HuH-7 (cell line): Measurements from ENCODE around the gene RBM18.

Source experiments
- DNase-seq: peaks from one replicate; pipeline ENCODE4 v3.0.0; 2011; ENCODE audit warnings: low spot score

RBM18 gene

DNA sequence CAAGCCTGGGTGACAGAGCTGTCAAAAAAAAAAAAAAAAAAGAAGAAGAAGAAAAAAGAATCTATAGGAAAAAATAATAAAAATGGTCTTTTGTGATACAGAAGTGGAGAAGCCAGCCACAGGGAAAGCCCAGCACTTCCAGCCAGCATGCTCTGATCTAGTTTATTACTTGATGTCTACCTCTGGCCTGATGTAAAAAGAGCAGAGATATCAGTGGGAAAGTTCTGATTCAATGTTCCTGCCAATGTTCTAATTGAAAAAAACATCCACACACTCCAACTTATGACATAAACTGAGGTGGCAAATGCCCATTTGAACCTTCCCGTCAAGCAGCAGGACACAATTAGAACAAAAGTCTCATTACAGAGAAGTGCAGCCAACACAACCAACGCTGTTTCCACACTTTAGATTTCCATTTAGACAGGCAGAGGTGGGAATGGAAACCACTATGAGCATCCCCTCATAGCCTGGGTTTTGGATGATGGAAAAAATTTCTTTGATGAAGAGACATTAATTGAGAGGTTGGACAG lies 5.7 kb downstream of the RBM18 start:
- DNase-seq: no peak

DNA sequence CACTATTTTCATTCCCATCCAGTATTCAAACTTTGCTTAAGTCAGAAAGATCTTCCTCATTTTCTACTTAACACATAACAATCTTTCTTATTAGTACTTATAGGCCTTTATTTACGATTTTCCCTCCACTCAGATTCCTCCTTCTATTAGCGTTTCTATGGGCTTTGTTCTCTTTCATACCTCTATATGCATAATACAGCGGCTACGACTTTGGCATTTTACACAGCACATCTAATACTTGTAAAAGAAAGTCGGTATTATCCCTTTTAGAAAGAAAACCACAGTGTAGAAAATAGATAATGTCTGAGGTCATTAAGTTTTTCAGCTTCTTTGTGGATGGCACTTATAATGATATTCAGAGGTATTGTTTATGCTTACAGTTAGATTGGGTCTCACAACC lies 8.4 kb downstream of the RBM18 start:
- DNase-seq: no peak

DNA sequence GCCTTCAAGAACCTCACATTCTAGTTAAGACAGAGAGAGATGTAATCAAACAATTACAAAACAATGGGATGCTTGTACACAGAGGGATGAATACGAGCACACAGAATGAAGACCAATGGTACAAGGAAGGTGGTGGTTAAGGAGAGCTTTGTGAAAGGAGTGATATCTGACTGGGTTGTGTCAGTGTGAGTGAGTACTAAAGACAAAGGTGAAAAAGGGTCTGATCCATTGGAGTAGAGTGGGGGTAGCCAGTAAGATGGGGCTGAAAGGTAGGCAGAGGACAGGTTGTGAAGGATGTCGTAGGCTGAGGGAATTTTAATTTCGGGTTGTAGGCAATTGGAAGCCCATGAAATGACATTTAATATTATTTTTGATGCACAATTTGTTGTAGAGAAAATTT lies 9.9 kb downstream of the RBM18 start:
- no peak for DNase-seq

DNA sequence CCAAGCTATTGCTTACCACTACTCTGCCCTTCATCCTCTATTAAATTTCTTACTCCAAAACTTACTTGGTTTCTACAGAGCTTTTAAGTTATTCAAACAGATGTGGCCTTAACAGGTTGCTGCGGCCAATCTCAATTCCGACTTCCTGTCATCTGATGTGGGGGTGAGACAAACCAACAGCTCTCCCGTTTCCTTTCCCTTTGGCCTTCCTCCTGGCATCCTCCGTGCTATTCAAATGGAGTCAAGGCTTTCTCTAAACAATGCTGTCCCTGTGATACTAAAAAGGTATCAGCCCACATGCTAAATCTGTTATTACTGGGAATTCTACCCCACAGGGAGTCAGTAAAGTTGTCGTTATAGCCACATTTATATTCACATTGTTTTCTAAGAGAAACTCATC lies 11.8 kb downstream of the RBM18 start:
- DNase-seq: no peak

DNA sequence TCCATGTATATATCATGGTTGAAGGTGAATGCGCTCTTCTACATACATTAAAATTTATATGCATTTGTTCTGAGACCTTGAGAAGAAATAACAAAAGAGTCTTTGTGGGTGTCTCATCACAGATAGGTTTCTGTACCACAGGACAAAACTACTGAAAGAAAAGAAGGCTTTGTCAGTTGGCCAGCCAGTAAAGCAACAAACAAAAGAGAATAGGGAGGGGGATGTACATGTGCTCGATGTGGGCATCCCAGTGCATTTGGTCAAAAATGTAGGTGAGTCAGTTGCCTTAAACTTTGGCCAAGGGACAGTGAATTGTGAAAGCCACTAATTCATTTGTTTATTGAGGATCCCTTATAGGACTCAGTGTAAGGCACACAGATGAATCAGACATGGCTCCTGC lies 13.3 kb downstream of the RBM18 start:
- DNase-seq: no peak

DNA sequence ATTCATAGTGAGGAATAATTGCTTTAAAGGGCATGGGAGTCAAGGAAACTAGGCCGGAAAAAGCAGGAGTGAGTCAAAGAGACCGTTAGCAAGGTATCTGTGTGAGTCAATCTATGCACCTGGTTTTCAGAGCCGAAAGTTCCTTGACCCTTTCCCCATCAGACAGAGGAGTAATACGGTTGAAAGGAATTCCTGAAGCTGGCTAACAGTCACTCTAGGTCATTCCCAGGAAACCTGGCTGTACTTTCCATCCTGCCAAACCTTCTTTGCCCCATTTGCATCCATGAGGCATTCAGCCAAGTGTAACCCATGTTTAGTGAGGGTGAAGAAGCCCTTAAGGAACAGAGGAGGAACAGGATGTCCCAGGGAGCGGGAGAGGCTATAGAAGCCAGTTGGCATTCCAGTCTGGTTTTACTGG lies 16.2 kb downstream of the RBM18 start:
- DNase-seq: no peak

DNA sequence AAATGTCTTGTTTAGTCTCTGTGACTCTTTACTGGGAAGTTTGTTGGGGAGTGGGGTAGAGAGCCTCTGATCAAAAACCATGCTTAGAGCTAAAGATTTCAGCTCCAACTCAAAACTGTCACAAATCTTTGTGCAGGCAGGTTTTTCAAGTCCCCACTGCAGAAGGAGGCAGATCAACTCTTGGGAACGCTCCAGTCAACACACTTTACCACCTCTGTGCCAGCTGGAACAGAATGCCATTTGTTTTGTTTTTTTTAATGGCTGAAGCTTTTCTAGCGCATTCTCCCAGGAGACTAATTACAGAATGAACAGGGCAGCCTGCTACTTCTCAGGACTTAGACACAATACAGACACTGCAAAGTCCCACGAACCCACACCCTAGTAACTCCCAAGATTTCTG lies 18.0 kb downstream of the RBM18 start:
- DNase-seq: no peak

DNA sequence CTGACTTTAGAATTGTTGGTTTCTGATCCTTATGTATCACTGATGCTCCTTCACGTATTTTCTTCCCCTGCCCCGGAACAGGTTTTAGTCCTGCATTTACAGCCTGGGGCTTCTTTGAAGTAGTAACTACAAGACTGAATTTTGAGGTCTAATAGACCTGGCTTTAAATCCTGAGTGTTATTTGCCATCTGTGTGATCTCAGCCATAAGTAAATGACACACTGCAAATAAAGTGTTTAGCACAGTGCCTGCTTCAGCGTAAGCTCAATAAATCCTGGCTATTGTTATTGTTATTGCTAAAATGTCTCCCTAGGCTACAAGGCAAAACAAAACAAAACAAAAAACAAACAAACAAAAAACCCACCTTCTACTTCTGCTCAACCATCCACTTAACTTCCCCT lies 20.3 kb downstream of the RBM18 start:
- no peak for DNase-seq

DNA sequence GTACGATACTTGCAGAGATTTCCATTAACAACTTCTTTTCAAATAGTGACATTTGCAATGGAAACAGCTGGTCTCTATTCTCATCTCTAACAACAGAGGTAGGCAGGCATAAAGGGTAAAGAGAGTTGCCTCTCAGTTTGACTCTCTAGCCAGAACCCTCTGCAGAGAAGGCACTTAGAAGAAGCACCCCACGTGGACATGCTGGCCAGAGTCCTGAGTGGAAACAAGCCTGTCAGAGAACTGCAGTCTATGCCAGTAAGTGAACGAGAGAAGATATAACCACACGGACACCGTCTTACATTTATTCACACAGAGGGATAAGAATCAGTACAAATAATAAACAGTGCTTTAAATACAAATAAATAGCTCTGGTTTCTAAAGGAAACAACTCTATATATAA lies 24.9 kb downstream of the RBM18 start:
- DNase-seq: no peak

DNA sequence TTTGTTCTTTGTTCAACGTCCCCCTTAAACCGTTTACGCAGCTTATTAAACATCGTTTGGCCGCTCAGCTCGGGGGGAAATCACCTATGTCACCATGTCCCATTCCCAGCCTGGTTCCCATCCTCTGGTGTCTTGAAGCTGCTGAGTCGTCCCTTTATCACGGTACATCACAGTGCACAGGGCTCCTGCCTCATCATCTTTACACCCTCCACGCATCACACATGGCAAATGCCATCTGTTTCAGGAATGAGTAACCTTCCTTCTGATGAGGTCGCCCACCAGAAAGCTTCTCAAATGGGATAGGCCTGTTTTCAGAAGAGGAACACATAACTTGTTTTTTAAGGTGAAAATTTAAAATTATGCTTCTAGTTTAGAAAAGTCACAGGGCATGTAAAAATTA lies 28.0 kb downstream of the RBM18 start:
- DNase-seq: no peak

DNA sequence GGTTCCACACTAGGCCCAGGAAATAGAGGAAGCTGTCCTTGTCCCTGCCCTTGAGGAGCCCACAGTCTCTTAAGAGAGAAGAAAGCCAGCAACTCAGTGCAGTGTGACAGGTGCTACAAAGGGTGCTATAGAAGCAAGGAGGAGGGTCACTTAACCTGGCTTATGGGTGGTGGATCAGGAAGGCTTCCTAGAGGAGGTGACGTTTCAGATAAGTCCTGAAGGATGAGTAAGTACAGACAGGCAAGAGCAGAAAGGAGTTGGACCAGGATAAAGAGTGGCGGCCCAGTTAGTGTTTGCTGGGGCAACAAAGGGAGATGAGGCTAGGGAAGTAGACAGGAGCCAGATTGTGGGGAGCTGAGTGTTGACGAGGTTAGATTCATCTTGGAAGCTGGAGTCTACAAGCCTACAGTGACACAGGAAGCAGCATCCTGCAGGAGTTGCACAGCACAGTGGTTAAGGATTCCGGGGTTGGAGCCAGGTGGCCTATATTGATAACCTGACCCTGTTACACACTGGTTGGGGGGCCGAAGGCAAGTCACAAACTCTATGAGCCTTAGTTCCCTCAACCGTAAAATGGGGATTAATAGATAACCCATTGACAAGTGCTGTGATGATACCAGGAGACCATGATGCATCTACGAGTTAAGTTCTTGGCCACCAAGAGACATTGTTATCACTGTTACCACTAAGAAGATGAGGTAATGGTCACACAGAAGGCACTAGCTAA lies 30.5 kb downstream of the RBM18 start:
- DNase-seq: no peak

DNA sequence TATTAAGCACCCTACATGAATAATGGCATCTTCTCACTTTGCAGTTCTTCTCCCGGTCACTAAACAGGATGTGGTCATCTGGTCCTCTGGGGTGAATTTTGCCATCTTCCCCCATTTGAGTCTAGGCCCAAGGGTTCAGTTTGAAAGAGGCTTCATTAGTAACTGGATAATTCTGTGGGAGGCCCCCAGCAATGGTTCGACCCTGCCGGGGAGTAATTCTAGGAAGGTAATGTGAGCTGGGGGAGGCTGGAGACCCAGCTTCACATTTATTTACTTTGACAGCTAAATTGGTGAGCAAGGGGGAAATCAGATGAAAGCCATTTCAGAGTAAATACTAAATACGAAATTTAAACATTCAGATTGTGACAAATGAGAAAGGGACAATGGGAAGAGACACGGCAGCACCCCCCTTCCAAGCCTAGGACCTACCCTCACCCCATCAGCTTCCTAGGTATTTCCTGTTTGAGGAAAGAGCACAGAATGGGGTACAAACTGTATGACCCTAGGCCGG lies 31.8 kb downstream of the RBM18 start:
- no peak for DNase-seq

DNA sequence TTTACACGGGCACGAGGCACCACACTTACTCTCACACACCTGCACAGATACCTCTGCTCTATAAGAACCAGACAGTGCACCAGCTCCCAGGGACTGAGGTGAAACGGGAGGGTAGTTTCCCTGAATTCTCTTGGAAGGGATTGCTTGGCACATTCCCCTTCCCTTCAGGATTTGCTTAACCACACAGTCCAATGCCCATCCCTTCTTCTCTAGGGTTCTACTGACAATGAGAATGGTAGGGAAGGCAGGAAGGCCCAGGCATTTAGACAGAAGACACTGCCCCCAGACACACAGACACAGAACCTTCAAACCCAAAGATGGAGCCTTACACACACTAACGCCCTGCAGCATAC lies 35.2 kb downstream of the RBM18 start:
- no peak for DNase-seq

DNA sequence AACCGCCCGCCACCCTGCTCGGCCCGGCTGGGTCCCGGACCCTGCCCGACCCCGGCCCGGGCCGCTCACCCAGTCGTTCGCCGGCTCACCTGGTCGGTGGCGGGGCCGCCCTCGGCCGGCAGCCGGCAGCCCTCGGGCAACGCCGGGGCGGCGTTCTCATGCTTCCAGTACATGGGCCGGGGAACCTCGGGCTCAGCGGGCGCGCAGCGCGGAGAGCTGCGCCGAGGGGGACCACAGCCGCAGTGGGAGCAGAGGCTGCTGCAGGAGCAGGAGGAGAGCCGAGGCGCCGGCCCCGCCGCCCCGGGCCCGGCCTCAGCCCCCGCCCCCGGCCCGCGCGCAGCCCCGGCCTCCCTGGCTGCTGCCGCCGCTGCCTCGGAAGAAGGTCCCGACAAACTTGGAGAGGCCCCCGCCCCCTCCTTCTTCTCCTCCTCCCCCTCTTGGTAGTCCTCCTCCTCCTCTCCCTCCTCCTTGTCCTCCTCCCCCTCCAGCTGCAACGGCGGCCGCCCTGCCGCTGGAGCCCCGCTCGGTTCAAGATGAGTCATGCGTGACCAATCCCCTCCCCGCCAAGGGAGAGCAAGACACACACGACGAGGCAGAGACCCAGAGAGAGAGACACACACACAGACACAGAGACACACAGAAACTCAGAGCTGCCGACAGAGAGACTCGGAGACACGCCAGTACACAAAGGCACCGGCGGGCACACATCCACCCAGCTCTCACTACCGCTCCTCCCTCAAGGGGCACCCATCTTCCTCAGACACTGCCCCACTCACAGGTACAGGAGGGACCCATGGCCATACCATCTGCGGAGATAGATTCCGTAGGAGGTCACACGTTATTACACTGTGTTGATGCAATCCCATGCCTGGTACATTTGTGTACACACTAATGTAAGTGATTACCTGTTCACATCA lies 35.8 kb downstream of the RBM18 start, which contains the start of gene LHX6:
LHX6 (minus strand) TSS at position 390 of the 917 bp plus-strand sequence; CDS start at position 173, 217 bp downstream.
- DNase-seq: no peak

DNA sequence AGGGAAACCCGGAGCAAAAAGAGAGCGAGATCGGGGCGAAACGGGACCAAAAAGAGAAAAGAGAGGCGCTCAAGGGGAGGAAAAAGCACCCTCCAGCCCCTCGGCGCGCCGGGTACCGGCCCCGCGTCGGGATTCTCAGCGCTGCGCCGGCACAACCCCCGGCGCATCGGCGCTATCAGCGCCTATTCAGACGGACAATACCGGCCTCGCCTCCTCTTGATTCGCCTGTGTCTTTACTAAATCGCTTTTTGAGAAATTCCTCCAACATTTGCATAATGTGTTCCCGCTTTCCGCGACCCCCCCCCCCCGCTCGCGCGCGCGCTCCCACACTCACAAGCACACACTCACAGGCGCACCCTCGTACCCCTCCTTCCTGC lies 36.5 kb downstream of the RBM18 start:
- DNase-seq: no peak

DNA sequence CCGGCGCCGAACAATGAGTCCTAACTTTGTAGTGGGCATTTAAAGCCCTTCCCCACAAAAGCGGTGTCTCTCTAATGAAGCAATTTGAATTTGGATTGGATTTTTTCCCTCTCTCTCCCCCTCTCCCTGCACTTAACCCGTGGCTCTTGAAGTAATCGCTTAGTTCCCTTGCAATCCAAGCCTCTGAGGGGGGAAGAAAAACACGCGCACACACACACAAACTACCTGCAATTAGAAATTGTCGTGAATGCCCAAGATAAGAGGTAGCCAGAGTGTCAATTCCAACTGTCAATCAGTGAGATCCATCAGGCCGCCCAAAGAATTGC lies 37.1 kb downstream of the RBM18 start:
- no peak for DNase-seq

DNA sequence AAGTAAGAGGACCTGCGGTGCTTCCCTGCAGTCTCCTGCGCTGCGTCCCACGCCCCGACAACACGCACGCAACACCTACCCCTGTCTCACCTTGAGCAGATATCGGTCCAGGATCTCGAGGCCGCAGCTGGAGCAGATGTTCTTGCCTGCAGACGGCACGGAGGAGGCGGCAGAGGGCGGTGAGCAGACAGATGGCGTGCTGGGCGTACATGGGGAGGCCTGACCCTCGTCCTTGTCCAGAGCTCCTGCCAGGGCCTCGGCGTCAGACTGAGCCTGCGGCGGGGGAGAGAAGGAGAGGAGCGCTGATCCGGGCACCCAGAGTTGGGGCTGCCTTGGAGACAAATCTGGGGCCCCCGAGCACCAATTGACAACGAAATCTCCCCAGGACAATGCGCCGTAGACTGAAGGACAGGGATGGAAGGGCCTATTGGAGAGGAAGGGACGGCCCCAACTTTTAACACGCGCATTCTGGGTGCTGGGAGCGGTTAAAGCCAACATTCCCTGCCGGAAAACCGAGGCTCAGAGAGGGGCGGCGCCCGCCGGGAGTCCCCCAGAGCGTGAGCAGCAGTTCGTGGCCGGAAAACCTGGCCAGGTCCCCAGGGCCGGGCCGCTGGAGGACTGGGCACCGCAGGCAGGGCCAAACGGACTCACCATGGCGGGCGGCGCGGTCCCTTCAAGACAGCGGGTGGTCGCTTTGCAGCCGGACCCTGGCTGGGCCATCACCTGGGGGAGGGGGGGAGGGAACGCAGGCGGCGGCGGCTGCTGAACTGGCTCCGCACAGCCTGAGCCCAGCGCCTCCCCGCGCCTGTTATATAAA lies 37.7 kb downstream of the RBM18 start:
- DNase-seq: no peak

DNA sequence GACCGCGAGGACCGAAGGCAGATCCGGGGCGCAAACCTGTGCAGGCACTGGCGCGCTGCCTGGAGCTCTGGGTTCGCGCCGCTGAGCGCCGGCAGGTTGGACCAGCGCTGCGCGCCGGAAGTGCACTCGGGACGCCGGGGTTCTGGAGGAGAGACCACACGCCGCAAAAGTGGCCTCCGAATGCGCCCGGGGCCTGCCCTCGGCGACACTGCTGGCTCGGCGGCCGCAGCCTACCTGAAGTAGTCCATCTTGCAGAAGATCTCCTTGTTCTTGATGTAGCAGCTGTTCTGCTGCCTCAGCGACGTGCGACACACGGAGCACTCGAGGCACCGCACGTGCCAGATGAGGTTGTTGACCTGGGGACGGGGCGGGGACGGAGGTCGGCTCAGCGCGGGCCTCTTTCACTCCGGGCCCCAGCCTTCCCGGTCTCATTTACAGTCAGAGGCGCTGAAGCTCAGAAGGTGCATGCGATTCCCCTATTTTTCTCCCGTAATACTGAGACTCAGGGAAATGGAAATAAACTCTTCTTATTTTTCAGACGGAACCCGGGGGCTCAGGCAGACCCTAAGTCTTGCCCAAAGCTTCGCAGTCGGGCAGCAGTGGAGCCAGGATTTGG lies 38.4 kb downstream of the RBM18 start:
- no peak for DNase-seq

DNA sequence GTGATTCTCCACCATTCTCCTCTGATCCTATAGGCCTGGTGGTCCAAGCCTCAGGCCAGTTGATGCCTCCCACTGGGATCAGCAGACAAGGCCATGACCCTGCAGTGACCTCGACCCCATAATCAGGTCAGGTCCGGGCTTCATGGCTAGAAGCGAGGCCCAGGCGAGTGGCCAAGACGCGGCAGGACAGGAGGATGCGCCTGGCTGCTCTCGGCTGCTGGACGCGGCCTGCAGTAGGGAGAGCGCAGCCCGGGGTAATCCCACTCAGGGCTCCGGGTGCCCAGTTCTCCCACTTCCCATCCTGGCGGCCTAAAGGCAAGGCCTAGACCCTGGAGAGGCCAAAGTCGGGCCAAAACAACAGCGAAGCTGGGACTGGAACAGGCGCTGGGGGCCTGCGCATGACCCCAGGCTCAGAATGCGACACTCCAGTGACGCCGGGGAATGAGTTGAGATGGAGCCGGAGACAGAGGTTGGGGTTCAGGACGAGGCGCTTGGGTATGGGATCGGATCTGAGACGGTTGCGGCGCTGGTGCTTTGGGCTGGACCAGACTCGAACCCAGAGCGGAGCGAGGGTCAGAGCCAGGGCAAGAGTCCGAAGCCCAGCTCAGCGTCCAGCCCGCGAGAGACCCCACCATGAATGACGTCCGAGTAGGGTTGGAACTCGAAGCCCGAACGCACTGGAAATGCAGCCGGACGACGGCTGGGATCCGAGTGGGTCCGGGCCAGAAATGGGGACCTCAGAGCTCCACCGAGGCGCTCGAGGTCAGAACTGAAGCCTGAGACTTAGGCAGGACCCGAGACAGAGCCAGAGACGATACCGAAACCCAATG lies 39.1 kb downstream of the RBM18 start:
- DNase-seq: no peak

DNA sequence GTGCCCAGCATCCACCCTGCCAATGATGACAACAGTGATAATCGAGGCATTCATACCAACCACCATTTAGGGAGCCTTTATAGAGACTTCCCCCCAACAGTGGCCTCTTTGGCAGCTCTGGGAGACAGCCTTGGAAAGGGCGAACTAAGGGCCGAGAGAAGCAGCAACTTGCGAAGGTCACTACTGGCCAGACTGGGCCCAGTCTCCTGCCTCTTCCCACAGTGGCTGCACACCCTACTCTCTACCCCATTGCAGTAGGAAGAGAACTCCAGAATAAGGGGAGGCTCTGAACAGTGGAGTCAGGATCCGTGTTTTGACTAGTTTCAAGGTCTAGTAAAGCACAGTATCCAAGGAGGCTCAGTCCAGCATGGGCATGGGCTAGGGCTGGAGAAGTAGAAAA lies 41.2 kb downstream of the RBM18 start:
- DNase-seq: no peak

DNA sequence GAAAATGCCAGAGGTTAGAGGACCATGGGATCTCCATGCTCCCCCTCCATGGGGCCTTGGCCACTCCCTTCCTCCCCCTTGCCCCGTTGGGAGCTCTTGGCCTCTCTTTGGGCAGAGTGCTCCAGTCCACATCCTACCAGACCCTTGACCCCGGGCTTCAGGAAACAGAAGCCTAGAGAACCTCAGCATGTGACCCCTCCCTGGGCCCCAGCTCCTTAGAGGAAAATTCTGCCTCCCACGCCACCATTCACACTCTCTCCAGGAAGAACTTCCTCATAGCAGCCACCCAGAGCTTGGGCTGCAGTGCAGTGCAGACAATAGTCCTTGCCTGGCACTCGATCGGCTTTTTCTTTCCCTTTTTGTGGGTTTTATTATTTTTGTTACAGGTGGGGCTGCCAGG lies 41.8 kb downstream of the RBM18 start:
- no peak for DNase-seq
